Dermis blood vessel endothelial cell (primary cell): ENCODE measurements around the gene ANKAR. TPM values are rescaled to one million over a fixed set of nuclear protein-coding genes. Genes with fewer than 3 reads are reported as not detected.
"Not testable (repeated sequence)": the region's sequence is repeated elsewhere in the genome, so short reads cannot be mapped to it uniquely, and the experiment has no call there.

Experiments used
- DNase-seq: peaks from one replicate; pipeline ENCODE4 v3.0.0; 2010
- total RNA-seq: library from RNA; depleted of rRNA; stranded (reverse); fragments of >200 nt; gene quantifications from 2 replicates; pipeline ENCODE4 v1.2.3, GENCODE V29; 2014

The ANKAR gene
- total RNA-seq, 1 donor from 2014 or later = 6.8 TPM

DNA sequence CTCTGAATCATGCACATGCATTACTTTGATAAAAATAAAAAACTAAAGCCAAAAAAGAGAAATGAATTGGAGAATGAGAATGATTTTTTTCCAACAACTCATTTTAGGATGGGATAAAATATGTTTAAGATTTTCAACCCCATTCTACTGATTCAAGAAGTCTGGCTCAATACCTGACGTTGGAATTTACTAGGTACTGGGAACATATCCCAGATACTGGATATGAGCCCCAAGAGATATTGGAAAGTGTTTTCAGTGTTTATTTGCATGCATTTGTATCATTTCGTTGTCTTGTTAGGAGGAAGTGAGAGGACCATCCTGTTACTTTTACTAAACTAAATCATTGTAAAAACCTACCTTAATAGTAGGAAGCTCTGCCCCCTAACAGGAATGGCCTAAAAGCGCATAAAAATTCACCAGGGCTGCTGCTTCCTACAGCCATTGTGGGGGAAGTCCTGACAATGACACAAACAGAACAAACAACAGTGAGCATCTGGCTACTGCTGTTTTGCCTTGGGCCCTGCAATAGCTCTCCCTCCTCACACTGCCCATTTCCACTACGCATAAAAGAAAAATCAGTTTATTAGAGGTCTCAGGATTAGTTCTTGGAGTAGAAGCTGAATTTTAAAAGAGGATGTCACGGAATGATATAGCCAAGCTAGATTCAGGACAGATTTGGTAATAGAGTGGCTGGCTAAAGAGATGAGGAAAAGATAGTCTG lies 35.2 kb downstream of the ANKAR start:
- DNase-seq = no peak

DNA sequence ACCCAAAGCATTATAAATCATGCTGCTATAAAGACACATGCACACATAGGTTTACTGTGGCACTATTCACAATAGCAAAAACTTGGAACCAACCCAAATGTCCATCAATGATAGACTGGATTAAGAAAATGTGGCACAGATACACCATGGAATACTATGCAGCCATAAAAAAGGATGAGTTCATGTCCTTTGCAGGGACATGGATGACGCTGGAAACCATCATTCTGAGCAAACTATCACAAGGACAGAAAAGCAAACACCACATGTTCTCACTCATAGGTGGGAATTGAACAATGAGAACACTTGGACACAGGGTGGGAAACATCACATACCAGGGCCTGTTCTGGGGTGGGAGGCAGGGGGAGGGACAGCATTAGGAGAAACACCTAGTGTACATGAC lies 43.1 kb downstream of the ANKAR start:
- DNase-seq = not testable (repeated sequence)

DNA sequence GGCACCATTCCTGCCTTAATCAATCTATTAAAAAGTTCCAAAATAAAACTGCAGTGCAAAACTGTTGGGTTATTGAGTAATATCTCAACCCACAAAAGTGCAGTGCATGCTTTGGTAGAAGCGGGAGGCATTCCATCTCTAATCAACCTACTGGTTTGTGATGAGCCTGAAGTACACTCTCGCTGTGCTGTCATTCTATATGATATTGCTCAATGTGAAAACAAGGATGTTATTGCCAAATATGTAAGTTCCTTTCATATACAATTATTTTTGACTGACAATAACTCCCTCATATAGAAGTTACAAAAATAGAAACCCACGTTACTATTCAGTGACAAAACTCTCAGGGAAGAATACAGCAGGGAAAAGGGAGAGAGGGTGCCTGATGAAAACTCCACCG lies 45.1 kb downstream of the ANKAR start:
- no peak for DNase-seq

GRCh38 chr2:189723192-189723591 lies 48.7 kb downstream of the ANKAR start:
- DNase-seq = no peak

Other genes starting within 250 kb of the ANKAR start
- 45.6 and 49.9 TPM in 2 replicates for gene WDR75, start 233.2 kb upstream of the ANKAR start, total RNA-seq
- 98.0 and 113 TPM in 2 replicates for gene SLC40A1, start 93.9 kb upstream of the ANKAR start, total RNA-seq
- 73.2 and 75.4 TPM in 2 replicates for gene ASNSD1, start 13.2 kb upstream of the ANKAR start, total RNA-seq
- gene OSGEPL1, start 88.1 kb downstream of the ANKAR start, total RNA-seq = 5.9 and 6.1 TPM in 2 replicates
- gene ORMDL1, start 109.7 kb downstream of the ANKAR start, total RNA-seq = 51.3 and 54.6 TPM in 2 replicates
- 24.2 and 39.1 TPM in 2 replicates for gene PMS1, start 109.8 kb downstream of the ANKAR start, total RNA-seq